ENCODE measurements around the gene AP1S1. TPM values are rescaled to one million over a fixed set of nuclear protein-coding genes. Genes with fewer than 3 reads are reported as not detected.

The AP1S1 gene
- total and polyA plus RNA-seq, 2 of the 13 experiments (the other 11 are each of a cell fraction or from before 2014, with no cell fraction given): 57.5 to 68.1 TPM

DNA sequence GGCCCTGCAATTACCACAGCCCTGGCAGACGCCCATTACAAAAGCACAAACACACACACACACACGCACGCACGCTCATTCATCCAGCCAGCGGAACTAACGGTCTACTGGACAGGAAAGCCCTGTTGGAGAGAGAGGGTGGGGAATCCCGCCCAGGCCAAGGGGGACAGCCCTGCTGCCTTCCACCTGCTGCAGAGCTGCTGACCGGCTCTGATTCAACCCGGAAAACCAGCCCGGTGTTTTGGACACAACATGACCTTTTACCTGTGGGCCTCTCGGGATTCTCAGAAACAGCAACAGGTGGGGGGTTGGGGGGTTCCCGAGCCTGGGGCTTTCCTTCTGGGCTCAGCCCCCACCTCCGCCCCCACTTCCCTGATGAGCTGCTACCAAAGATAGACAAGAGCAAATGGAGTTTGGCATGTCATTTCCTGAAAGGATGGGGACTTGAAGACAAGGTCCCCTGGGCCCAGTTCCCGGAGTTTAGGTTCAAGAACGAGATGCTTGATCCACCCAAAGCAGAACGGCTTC lies 45.9 kb upstream of the AP1S1 start (continued):
- TF ChIP-seq, protein P1, sequence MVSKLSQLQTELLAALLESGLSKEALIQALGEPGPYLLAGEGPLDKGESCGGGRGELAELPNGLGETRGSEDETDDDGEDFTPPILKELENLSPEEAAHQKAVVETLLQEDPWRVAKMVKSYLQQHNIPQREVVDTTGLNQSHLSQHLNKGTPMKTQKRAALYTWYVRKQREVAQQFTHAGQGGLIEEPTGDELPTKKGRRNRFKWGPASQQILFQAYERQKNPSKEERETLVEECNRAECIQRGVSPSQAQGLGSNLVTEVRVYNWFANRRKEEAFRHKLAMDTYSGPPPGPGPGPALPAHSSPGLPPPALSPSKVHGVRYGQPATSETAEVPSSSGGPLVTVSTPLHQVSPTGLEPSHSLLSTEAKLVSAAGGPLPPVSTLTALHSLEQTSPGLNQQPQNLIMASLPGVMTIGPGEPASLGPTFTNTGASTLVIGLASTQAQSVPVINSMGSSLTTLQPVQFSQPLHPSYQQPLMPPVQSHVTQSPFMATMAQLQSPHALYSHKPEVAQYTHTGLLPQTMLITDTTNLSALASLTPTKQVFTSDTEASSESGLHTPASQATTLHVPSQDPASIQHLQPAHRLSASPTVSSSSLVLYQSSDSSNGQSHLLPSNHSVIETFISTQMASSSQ (IDR thresholded peaks at IDR 0.05; ENCODE audit: low read depth): no peak
- TF ChIP-seq, protein P1 (CRISPR knock-in tag; IDR thresholded peaks at IDR 0.05; ENCODE audit: borderline replicate concordance): peak; percentile 15; the same call in 1 of the 2 replicates
- TF ChIP-seq ZNF232 (CRISPR knock-in tag; IDR thresholded peaks at IDR 0.05; ENCODE audit: borderline replicate concordance) (no peak), ZNF530 (CRISPR knock-in tag; IDR thresholded peaks at IDR 0.05; ENCODE audit: low read depth) (no peak), ZNF841 (CRISPR knock-in tag; IDR thresholded peaks at IDR 0.05; ENCODE audit: borderline replicate concordance) (no peak), ZNF101 (CRISPR knock-in tag; IDR thresholded peaks at IDR 0.05; ENCODE audit: borderline replicate concordance, low read depth) (no peak), NFKB2 (CRISPR knock-in tag; IDR thresholded peaks at IDR 0.05; ENCODE audit: borderline replicate concordance) (no peak), DNMT1 (CRISPR knock-in tag; IDR thresholded peaks at IDR 0.05) (no peak), ZNF674 (CRISPR knock-in tag; IDR thresholded peaks at IDR 0.05; ENCODE audit: low read depth) (no peak), TAF1 (CRISPR knock-in tag; IDR thresholded peaks at IDR 0.05) (no peak), NR2F6 (IDR thresholded peaks at IDR 0.05) (peak; percentile 40; the same call in 1 of the 2 replicates), NR2F6 (CRISPR knock-in tag; IDR thresholded peaks at IDR 0.05) (no peak; the same call in 1 of the 2 replicates), ZNF660 (CRISPR knock-in tag; IDR thresholded peaks at IDR 0.05; ENCODE audit: borderline replicate concordance, low read depth) (0 out of 2 replicates have a peak, but pooled peaks have one; percentile 61), ZFP37 (CRISPR knock-in tag; IDR thresholded peaks at IDR 0.05; ENCODE audit: borderline replicate concordance) (0 out of 2 replicates have a peak, but pooled peaks have one; percentile 10), NONO (IDR thresholded peaks at IDR 0.05) (no peak), NONO (CRISPR knock-in tag; conservative IDR thresholded peaks at IDR 0.05) (0 out of 2 replicates have a peak, but pooled peaks have one; percentile 38), CCDC6 (CRISPR knock-in tag; IDR thresholded peaks at IDR 0.05) (no peak)
- TF ChIP-seq, protein P2, sequence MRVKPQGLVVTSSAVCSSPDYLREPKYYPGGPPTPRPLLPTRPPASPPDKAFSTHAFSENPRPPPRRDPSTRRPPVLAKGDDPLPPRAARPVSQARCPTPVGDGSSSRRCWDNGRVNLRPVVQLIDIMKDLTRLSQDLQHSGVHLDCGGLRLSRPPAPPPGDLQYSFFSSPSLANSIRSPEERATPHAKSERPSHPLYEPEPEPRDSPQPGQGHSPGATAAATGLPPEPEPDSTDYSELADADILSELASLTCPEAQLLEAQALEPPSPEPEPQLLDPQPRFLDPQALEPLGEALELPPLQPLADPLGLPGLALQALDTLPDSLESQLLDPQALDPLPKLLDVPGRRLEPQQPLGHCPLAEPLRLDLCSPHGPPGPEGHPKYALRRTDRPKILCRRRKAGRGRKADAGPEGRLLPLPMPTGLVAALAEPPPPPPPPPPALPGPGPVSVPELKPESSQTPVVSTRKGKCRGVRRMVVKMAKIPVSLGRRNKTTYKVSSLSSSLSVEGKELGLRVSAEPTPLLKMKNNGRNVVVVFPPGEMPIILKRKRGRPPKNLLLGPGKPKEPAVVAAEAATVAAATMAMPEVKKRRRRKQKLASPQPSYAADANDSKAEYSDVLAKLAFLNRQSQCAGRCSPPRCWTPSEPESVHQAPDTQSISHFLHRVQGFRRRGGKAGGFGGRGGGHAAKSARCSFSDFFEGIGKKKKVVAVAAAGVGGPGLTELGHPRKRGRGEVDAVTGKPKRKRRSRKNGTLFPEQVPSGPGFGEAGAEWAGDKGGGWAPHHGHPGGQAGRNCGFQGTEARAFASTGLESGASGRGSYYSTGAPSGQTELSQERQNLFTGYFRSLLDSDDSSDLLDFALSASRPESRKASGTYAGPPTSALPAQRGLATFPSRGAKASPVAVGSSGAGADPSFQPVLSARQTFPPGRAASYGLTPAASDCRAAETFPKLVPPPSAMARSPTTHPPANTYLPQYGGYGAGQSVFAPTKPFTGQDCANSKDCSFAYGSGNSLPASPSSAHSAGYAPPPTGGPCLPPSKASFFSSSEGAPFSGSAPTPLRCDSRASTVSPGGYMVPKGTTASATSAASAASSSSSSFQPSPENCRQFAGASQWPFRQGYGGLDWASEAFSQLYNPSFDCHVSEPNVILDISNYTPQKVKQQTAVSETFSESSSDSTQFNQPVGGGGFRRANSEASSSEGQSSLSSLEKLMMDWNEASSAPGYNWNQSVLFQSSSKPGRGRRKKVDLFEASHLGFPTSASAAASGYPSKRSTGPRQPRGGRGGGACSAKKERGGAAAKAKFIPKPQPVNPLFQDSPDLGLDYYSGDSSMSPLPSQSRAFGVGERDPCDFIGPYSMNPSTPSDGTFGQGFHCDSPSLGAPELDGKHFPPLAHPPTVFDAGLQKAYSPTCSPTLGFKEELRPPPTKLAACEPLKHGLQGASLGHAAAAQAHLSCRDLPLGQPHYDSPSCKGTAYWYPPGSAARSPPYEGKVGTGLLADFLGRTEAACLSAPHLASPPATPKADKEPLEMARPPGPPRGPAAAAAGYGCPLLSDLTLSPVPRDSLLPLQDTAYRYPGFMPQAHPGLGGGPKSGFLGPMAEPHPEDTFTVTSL (CRISPR knock-in tag; IDR thresholded peaks at IDR 0.05; ENCODE audit: borderline replicate concordance): peak; percentile 6; the same call in 1 of the 2 replicates
- TF ChIP-seq, protein P3, sequence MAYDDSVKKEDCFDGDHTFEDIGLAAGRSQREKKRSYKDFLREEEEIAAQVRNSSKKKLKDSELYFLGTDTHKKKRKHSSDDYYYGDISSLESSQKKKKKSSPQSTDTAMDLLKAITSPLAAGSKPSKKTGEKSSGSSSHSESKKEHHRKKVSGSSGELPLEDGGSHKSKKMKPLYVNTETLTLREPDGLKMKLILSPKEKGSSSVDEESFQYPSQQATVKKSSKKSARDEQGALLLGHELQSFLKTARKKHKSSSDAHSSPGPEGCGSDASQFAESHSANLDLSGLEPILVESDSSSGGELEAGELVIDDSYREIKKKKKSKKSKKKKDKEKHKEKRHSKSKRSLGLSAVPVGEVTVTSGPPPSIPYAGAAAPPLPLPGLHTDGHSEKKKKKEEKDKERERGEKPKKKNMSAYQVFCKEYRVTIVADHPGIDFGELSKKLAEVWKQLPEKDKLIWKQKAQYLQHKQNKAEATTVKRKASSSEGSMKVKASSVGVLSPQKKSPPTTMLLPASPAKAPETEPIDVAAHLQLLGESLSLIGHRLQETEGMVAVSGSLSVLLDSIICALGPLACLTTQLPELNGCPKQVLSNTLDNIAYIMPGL (CRISPR knock-in tag; IDR thresholded peaks at IDR 0.05; ENCODE audit: borderline replicate concordance in 1 of 2, low read depth in 1 of 2): peak; percentile 29 to 46; a peak in 1 of 4 replicates

Data from HepG2 (cell line).